ENCODE measurements around the gene TGFB1I1. TPM values are rescaled to one million over a fixed set of nuclear protein-coding genes. Genes with fewer than 3 reads are reported as not detected.
"Not testable (repeated sequence)": the region's sequence is repeated elsewhere in the genome, so short reads cannot be mapped to it uniquely, and the experiment has no call there.

Gene TGFB1I1
- total RNA-seq, 4 donors from 2014 or later: 15.1 to 34.1 (median 22.7) TPM

DNA sequence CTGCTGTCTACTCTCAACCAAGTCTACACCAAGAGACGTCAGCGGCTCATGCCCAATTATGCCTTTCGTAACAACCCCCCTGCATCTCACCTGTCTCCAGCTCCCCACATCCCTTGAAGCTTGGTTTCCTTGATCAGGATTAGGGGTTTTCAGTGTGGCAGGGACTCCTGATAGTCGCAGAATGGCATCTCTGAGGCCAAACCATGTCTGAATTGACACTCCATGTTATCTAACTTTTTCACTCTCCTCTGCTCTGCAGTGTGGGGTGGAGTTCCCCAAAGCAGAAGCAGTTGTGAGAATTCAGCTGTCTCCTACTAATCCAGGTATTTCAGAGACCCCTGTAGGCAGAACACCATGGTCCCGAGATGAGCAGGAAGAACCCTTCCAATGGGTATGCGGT, 50.1 kb downstream of the TGFB1I1 start:
- WGBS, 2 donors: 83 to 92% methylated on average over 6 of the region's 6 CpGs
- intact Hi-C loops (cut with DNase I; ENCODE audit: low total_unique reads): no loop called here
- TF ChIP-seq POLR2A (IDR thresholded peaks at IDR 0.05): no peak
- no peak for DNase-seq (ENCODE audit: low spot score in 2 of 2)
- no peak overlapping the region for H3K4me3 ChIP-seq (ENCODE audit: low read depth, poor library complexity, severe bottlenecking)

GRCh38 chr16:31523768-31524167, 51.8 kb downstream of the TGFB1I1 start:
- H3K4me3 ChIP-seq (ENCODE audit: low read depth, poor library complexity, severe bottlenecking); intact Hi-C loops (cut with DNase I; ENCODE audit: low total_unique reads); DNase-seq (ENCODE audit: low spot score in 2 of 2): not testable (repeated sequence)
- WGBS, 2 donors: 60 to 93% methylated on average over 2 to 4 of the region's 6 CpGs

DNA sequence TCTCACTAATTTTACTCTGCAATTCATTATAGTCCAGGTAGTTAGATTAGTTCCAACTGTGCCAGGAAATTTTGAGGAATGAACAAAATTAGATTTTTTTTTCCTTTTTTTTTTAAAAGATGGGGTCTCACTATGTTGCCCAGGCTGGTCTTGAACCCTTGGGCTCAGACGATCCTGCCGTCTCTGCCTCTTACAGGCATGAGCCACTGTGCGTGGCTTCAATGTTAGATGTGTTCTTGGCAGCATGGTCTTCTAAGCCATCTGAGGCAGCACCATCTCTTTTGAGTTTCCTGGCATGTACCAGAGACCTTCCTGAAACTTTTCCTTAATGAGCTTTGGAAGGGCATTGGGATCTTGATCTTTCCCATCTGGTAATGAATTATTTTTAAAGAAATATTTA, 53.2 kb downstream of the TGFB1I1 start:
- H3K4me3 ChIP-seq (ENCODE audit: low read depth, poor library complexity, severe bottlenecking): no peak overlapping the region
- TF ChIP-seq POLR2A (IDR thresholded peaks at IDR 0.05): no peak
- TF ChIP-seq, protein P1, sequence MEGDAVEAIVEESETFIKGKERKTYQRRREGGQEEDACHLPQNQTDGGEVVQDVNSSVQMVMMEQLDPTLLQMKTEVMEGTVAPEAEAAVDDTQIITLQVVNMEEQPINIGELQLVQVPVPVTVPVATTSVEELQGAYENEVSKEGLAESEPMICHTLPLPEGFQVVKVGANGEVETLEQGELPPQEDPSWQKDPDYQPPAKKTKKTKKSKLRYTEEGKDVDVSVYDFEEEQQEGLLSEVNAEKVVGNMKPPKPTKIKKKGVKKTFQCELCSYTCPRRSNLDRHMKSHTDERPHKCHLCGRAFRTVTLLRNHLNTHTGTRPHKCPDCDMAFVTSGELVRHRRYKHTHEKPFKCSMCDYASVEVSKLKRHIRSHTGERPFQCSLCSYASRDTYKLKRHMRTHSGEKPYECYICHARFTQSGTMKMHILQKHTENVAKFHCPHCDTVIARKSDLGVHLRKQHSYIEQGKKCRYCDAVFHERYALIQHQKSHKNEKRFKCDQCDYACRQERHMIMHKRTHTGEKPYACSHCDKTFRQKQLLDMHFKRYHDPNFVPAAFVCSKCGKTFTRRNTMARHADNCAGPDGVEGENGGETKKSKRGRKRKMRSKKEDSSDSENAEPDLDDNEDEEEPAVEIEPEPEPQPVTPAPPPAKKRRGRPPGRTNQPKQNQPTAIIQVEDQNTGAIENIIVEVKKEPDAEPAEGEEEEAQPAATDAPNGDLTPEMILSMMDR (IDR thresholded peaks at IDR 0.05): no peak
- DNase-seq (ENCODE audit: low spot score in 2 of 2): no peak
- intact Hi-C loops (cut with DNase I; ENCODE audit: low total_unique reads): no loop called here
- WGBS, 2 donors: 81 to 86% methylated on average over 3 of the region's 3 CpGs

Other genes starting within 250 kb of the TGFB1I1 start
- gene ITGAM, start 212.2 kb upstream of the TGFB1I1 start, total RNA-seq: 1 to 10 TPM; 1.5 to 7.7 (median 4.1) TPM
- 1 to 10 TPM in 2 of 4 donors, under 1 TPM in 2; 0.30 to 3.3 (median 1.1) TPM for gene ITGAX, start 117.0 kb upstream of the TGFB1I1 start, total RNA-seq
- gene ITGAD, start 78.8 kb upstream of the TGFB1I1 start, total RNA-seq: not detected
- gene COX6A2, start 43.8 kb upstream of the TGFB1I1 start, total RNA-seq: not detected
- gene ZNF843, start 29.4 kb upstream of the TGFB1I1 start, total RNA-seq: 1 to 10 TPM; 1.2 to 1.7 (median 1.6) TPM
- gene ARMC5, start 12.7 kb upstream of the TGFB1I1 start, total RNA-seq: 10 to 100 TPM; 11.2 to 13.8 (median 13.3) TPM
- gene SLC5A2, start 11.0 kb downstream of the TGFB1I1 start, total RNA-seq: under 1 TPM; 0.17 to 0.27 (median 0.21) TPM
- 10 to 100 TPM; 50.5 to 56.4 (median 52.7) TPM for gene RUSF1, start 36.2 kb downstream of the TGFB1I1 start, total RNA-seq
- not detected for gene AHSP, start 55.7 kb downstream of the TGFB1I1 start, total RNA-seq

Data from lower leg skin (tissue), 4 donors.